Sciatic nerve (tissue), 2 donors: Measurements from ENCODE around the gene PRRC2C. TPM values are rescaled to one million over a fixed set of nuclear protein-coding genes. Genes with fewer than 3 reads are reported as not detected.
"Not testable (repeated sequence)": the region's sequence is repeated elsewhere in the genome, so short reads cannot be mapped to it uniquely, and the experiment has no call there.

Experiments used
- ATAC-seq: fragments of 200-7000 bp; cut with Tn5 transposase; one replicate; pipeline ENCODE4 v1.9.1; 2020; ENCODE audit warnings: mild to moderate bottlenecking, moderate library complexity
- DNase-seq: peaks from one replicate; pipeline ENCODE4 v3.0.0-alpha.2; 2020; ENCODE audit warnings: low spot score
- intact Hi-C: fragments of 100-400 bp; cut with DNase I; formaldehyde crosslinking; loops from one replicate; pipeline ENCODE4 v1.14.2; 2022
- total RNA-seq: library from RNA; stranded (reverse); fragmentation: NEBNext Ultra II Directional; extraction: Animal tissue kit (Norgen Biotek cat#: 25700); gene quantifications from one replicate; pipeline ENCODE4 v1.2.1, GENCODE V29; 2021
- donor health status: DM: no; HTN: no; CAD: no.
- donor health status: DM: no; HTN: no; CAD: no.

Gene PRRC2C
- total RNA-seq, 1 donor from 2014 or later = 182 TPM

GRCh38 chr1:171570295-171570694, 85.0 kb downstream of the PRRC2C start:
- DNase-seq = no peak
- intact Hi-C loops = no loop called here
- ATAC-seq = no peak

GRCh38 chr1:171576144-171576543, 90.8 kb downstream of the PRRC2C start:
- DNase-seq = no peak
- ATAC-seq = no peak
- intact Hi-C loops = no loop called here

GRCh38 chr1:171581226-171581625, 95.9 kb downstream of the PRRC2C start:
- intact Hi-C loops = no loop called here
- ATAC-seq (no peak), DNase-seq (no peak)

GRCh38 chr1:171581766-171582165, 96.4 kb downstream of the PRRC2C start:
- no peak for ATAC-seq
- intact Hi-C loops = no loop called here
- no peak for DNase-seq

GRCh38 chr1:171582589-171582988, 97.3 kb downstream of the PRRC2C start:
- ATAC-seq (no peak), DNase-seq (no peak)
- intact Hi-C loops = no loop called here

GRCh38 chr1:171583591-171584201, 98.4 kb downstream of the PRRC2C start:
- intact Hi-C loops = no loop called here
- DNase-seq (no peak), ATAC-seq (no peak)

- no peak for DNase-seq
- no peak for ATAC-seq
- intact Hi-C loops = no loop called here
These were observed 100.4 kb downstream of the PRRC2C start for GRCh38 chr1:171585715-171586114.

- no peak for ATAC-seq
- DNase-seq = no peak
- intact Hi-C loops = no loop called here
These were observed 102.9 kb downstream of the PRRC2C start for GRCh38 chr1:171588230-171588629.

- no peak for DNase-seq
- ATAC-seq = no peak
- intact Hi-C loops = no loop called here
These were observed 104.7 kb downstream of the PRRC2C start for GRCh38 chr1:171590022-171590421.

GRCh38 chr1:171595324-171595723, 110.0 kb downstream of the PRRC2C start:
- no peak for DNase-seq
- intact Hi-C loops = no loop called here
- ATAC-seq = no peak

- ATAC-seq (no peak), DNase-seq (no peak)
These were observed 110.8 kb downstream of the PRRC2C start for GRCh38 chr1:171596119-171596518.

GRCh38 chr1:171596705-171597104, 111.4 kb downstream of the PRRC2C start:
- DNase-seq (no peak), ATAC-seq (no peak)
- intact Hi-C loops = no loop called here

More at GRCh38 chr1:171596119-171596518, 110.8 kb downstream of the PRRC2C start:
- intact Hi-C loops = no loop called here

GRCh38 chr1:171597203-171597602, 111.9 kb downstream of the PRRC2C start:
- intact Hi-C loops = no loop called here
- DNase-seq (no peak), ATAC-seq (no peak)

- ATAC-seq, DNase-seq, intact Hi-C loops: not testable (repeated sequence)
These were observed 115.0 kb downstream of the PRRC2C start for GRCh38 chr1:171600310-171600709.

- DNase-seq (no peak), ATAC-seq (no peak)
- intact Hi-C loops = no loop called here
These were observed 115.5 kb downstream of the PRRC2C start for GRCh38 chr1:171600862-171601261.

GRCh38 chr1:171603042-171603441, 117.7 kb downstream of the PRRC2C start:
- intact Hi-C loops, DNase-seq, ATAC-seq: not testable (repeated sequence)

GRCh38 chr1:171606402-171606941, 121.1 kb downstream of the PRRC2C start:
- no peak for ATAC-seq
- no peak for DNase-seq
- intact Hi-C loops = no loop called here

GRCh38 chr1:171610385-171610784, 125.1 kb downstream of the PRRC2C start:
- DNase-seq (no peak), ATAC-seq (no peak)
- intact Hi-C loops = no loop called here

GRCh38 chr1:171611306-171611705, 126.0 kb downstream of the PRRC2C start:
- DNase-seq = no peak
- ATAC-seq = no peak
- intact Hi-C loops = no loop called here

- intact Hi-C loops = no loop called here
- no peak for DNase-seq
- ATAC-seq = no peak
These were observed 128.0 kb downstream of the PRRC2C start for GRCh38 chr1:171613282-171613681.
